ENCODE results near the gene DBH. TPM values are rescaled to one million over a fixed set of nuclear protein-coding genes. Genes with fewer than 3 reads are reported as not detected.

The DBH gene
- total and polyA plus RNA-seq, 2 donors (not counting 3 experiments of a cell fraction or from before 2014, with no cell fraction given) = not detected

DNA sequence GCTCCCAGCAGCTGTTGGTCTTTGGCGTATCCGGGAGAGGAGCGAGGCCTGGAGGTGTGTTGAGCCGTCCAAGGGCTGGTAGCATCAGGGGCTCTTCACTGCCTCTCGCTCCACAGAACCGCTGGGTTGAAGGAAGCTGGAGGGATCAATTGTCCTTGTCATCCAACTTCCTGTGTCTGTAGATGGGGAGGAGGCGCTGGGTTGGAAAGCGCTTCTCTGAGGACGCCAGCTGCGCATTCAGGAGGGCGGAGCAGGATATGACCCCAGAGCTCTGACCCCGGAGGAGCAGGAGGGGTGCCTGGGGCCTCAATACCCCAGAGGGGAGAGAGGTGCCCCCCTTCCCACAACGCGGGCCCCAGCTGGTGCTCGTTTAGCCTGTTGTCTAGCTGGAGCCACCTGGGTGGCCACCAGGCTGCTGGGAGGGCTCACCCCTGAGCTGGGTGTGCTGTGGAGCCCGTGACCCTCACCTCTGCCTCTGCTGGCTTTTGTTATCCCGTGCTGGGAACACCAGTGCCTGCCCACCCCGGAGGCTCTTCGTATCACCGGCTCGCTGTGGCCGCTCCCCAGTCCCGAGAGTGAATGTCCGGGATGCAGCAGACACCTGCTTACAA, 2.0 kb upstream of the DBH start:
- no peak overlapping the region for H3K9ac ChIP-seq (replicated peaks; ENCODE audit: extremely low read depth, insufficient read depth, low read length)
- no peak overlapping the region for H3K27ac ChIP-seq (ENCODE audit: insufficient read depth, low read depth, low read length)
- H3K9me3 ChIP-seq (replicated peaks; ENCODE audit: control insufficient read depth, insufficient read depth, low read length) = no peaks in the 10 kb centered on the region
- H3K9me1 ChIP-seq (replicated peaks; ENCODE audit: control insufficient read depth, extremely low read depth, insufficient read depth, low read length) = no peaks in the 10 kb centered on the region
- H3K4me1 ChIP-seq (ENCODE audit: control insufficient read depth, extremely low read depth, insufficient read depth, low read length) = no peaks in the 10 kb centered on the region
- H3K36me3 ChIP-seq (ENCODE audit: control insufficient read depth in 2 of 2, extremely low read depth in 1 of 2, insufficient read depth in 2 of 2, low read length in 2 of 2) = no peaks in the 10 kb centered on the region
- no peak overlapping the region for H3K4me2 ChIP-seq (ENCODE audit: insufficient read depth, low read length)
- H3K27me3 ChIP-seq (ENCODE audit: control insufficient read depth in 2 of 2, insufficient read depth in 2 of 2, low read length in 2 of 2) = no peaks in the 10 kb centered on the region
- no peak overlapping the region for H3K4me3 ChIP-seq (replicated peaks in 1 of 3; ENCODE audit: insufficient read depth in 1 of 3, low read depth in 1 of 3, low read length in 3 of 3)
- DNase-seq (ENCODE audit: low read depth, low spot score) (no peak), FAIRE-seq (no peak)
- BruUV-seq (replicated peaks) = no TSS peak
- H4K20me1 ChIP-seq (replicated peaks; ENCODE audit: control insufficient read depth, extremely low read depth, insufficient read depth, low read length) = no peaks in the 10 kb centered on the region
- intact Hi-C loops (cut with micrococcal nuclease) (no loop called here), dilution Hi-C loops (cut with MboI; ENCODE audit: extremely low pct_ligation_motif_present, low sequenced_read_pairs) (no loop called here)
- H2AFZ ChIP-seq (ENCODE audit: low read depth, low read length) = no peak overlapping the region
- CTCF ChIA-PET = no interaction called here
- TF ChIP-seq JUN (IDR thresholded peaks at IDR 0.05; ENCODE audit: borderline replicate concordance, insufficient read depth, insufficient read length, low read depth) (no peak), FOS (IDR thresholded peaks at IDR 0.05; ENCODE audit: borderline replicate concordance, insufficient read depth, low read length) (no peak), MYC (IDR thresholded peaks at IDR 0.05; ENCODE audit: low read depth, low read length) (no peak), EZH2 (IDR thresholded peaks at IDR 0.05; ENCODE audit: borderline replicate concordance, low read depth, low read length, severe bottlenecking) (no peak), GATA2 (IDR thresholded peaks at IDR 0.05; ENCODE audit: insufficient read depth, insufficient read length, low read depth, low read length) (no peak), POLR2AphosphoS5 (IDR thresholded peaks at IDR 0.05; ENCODE audit: insufficient read depth, low read depth, low read length) (no peak), POLR2A (IDR thresholded peaks at IDR 0.05; ENCODE audit: low read depth, low read length) (no peak)
- TF ChIP-seq, protein P1, sequence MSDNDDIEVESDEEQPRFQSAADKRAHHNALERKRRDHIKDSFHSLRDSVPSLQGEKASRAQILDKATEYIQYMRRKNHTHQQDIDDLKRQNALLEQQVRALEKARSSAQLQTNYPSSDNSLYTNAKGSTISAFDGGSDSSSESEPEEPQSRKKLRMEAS (IDR thresholded peaks at IDR 0.05; ENCODE audit: insufficient read depth, insufficient read length) = no peak
- TF ChIP-seq, protein P2, sequence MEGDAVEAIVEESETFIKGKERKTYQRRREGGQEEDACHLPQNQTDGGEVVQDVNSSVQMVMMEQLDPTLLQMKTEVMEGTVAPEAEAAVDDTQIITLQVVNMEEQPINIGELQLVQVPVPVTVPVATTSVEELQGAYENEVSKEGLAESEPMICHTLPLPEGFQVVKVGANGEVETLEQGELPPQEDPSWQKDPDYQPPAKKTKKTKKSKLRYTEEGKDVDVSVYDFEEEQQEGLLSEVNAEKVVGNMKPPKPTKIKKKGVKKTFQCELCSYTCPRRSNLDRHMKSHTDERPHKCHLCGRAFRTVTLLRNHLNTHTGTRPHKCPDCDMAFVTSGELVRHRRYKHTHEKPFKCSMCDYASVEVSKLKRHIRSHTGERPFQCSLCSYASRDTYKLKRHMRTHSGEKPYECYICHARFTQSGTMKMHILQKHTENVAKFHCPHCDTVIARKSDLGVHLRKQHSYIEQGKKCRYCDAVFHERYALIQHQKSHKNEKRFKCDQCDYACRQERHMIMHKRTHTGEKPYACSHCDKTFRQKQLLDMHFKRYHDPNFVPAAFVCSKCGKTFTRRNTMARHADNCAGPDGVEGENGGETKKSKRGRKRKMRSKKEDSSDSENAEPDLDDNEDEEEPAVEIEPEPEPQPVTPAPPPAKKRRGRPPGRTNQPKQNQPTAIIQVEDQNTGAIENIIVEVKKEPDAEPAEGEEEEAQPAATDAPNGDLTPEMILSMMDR (IDR thresholded peaks at IDR 0.05; ENCODE audit: extremely low read depth in 1 of 2, insufficient read depth in 1 of 2, low read depth in 1 of 2, low read length in 2 of 2) = no peak
- POLR2A ChIA-PET = no interaction called here
- no peaks in the 10 kb centered on the region for H3K79me2 ChIP-seq (ENCODE audit: control insufficient read depth, insufficient read depth, low read length)

Data from endothelial cell of umbilical vein (primary cell).